Activated CD4-positive, alpha-beta T cell treated with anti-CD3 and anti-CD28 coated beads, Interleukin-2, amount 50 U/mL, for 16 hours (primary cell): ENCODE measurements around the gene ESCO1.

Source experiments
- DNase-seq: peaks from one replicate; pipeline ENCODE4 v3.0.0-alpha.2; 2020

The ESCO1 gene

DNA sequence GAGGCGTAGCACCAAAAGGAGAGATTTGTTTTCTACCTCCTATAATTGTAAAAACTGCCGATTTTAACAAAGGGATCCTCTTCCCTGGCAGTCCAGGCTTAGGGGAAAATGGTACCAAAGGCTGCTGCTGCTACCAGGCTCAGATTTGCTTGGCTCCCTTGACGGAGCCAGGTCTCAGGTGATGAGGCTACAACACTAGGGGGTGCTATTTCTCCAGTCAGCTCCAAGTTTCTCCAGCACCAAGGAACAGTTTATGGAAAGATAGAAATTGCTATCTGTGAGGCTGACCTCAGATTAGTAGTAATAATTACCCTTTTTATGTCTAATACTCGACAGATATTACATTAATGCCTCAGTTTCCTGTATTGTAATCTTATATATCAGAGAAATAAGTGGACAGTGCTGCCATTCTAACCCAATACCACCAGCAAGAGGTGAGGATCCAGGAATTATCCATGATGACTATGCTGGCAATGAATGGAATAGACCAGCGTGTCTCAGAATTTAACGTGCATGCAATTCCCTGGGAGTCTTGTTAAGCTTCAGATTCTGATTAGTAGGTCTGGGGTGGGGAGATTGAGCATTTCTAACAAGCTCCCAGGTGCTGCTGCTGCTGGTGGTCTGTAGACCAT is 111.3 kb downstream of the ESCO1 start:
- DNase-seq: peak; percentile 51

DNA sequence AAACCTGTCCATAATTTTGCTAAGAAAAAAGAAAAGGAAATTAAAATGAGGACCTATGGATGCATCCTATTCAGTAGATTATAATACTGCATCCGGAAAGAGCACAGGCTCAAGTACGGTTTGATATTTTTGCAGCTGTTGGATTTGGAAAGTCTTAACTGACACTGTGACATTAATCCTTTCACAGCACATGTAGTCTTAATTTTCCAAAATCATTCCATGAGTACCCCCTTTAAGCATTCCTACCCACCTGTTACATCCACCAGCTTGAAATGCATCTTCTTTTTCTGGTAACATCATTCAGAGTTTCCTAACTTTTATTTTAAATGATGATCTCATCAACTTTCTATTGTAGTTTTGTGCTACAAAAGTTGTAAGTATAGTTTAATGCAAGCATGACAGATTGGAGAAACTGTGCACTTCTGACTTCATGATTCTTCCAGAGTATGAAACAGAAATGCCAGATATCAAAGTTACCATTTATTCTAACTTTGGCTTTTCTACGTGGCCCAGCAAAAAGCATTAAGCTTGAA is 113.5 kb downstream of the ESCO1 start:
- no peak for DNase-seq

GRCh38 chr18:21484851-21485636 is 115.5 kb downstream of the ESCO1 start:
- DNase-seq: no peak

- no peak for DNase-seq
These were observed 117.5 kb downstream of the ESCO1 start for GRCh38 chr18:21483051-21483450.

DNA sequence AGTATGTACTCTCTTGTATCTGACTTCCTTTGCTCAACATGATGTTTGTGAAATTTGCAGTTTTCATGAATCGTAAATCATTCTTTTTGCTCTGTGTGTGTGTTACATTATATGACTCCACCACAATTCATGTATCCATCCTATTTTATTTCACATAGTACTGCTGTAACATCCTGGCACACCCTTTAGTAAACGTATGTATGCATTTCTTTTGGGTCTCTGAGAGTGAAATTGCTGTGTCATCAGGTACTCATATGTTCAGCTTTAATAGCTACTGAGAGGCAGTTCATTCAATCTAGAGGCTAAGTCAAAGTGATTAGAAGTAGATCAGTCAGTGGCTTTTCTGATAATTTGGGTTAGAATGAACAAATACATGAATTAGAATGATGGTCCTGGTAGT is 118.8 kb downstream of the ESCO1 start:
- no peak for DNase-seq

DNA sequence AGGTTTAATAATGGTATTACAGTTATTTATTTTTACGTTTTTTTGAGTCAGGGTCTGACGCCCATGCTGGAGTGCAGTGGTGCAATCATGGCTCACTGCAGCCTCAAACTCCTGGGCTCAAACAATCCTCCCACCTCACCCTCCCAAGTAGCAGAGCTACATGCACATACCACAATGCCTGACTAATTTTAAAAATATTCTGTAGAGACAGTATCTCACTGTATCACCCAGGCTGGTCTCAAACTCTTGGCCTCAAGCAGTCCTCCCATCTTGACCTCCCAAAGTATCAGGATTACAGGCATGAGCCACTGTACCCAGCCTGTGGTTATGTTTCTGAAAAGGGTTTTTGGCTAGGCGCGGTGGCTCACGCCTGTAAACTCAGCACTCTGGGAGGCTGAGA is 120.8 kb downstream of the ESCO1 start:
- no peak for DNase-seq
